ENCODE results near the gene RPTOR.
"Not testable (repeated sequence)": the region's sequence is repeated elsewhere in the genome, so short reads cannot be mapped to it uniquely, and the experiment has no call there.

RPTOR gene

DNA sequence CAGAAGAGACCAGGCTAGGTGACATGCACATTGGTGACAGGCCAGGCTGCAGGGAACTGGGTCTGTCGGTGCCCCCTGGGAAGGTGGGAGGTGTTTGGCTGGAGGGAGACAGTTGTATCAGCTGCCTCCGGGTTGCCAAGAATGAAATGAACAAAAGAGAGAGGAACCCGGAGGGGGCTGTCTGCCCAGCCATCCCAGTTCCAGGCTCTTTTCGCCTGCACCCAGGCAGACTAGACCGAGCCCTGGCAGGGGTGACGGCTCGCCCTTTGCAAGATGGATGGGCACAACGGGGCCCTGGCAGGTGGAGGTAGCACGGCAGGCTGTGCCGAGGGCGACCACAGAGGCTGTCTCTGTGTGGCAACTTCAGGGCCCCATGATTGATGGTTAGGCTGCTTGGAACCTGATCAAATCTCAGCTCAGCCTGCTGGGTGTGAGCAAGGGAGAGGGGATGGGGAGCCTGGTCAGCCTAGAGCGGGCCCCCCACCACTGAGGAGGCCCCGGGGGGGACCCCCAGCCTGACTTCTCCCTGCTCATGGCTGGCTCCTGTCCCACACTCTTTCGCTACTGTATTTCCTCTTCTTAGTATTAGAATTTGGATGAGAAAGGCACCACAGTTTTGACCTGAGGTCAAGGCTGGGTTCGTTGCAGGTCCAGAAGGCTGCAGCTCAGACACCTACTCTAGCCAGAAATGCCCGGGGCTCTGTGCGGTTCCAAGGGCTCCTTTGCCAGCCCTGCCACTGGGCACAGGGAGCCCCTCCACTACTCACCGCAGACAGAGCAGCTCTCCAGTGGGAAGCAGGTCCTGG lies 328.1 kb downstream of the RPTOR start:
- no peaks in the 10 kb centered on the region for H3K36me3 ChIP-seq (ENCODE audit: control insufficient read depth, insufficient read depth, low read length)
- no peak overlapping the region for H3K27ac ChIP-seq (ENCODE audit: insufficient read depth, low read length, poor library complexity, severe bottlenecking)
- DNase-seq: no peak
- no peak overlapping the region for H3K4me3 ChIP-seq (ENCODE audit: insufficient read depth, low read depth, low read length, poor library complexity, severe bottlenecking)
- H3K9me3 ChIP-seq (ENCODE audit: control insufficient read depth, low read length): no peaks in the 10 kb centered on the region
- no peaks in the 10 kb centered on the region for H3K27me3 ChIP-seq (replicated peaks; ENCODE audit: control insufficient read depth, insufficient read depth, low read length, poor library complexity, severe bottlenecking)
- peaks cover 22% of the 10 kb centered on the region for H3K4me1 ChIP-seq (ENCODE audit: control insufficient read depth, insufficient read depth, low read length, poor library complexity, severe bottlenecking)

DNA sequence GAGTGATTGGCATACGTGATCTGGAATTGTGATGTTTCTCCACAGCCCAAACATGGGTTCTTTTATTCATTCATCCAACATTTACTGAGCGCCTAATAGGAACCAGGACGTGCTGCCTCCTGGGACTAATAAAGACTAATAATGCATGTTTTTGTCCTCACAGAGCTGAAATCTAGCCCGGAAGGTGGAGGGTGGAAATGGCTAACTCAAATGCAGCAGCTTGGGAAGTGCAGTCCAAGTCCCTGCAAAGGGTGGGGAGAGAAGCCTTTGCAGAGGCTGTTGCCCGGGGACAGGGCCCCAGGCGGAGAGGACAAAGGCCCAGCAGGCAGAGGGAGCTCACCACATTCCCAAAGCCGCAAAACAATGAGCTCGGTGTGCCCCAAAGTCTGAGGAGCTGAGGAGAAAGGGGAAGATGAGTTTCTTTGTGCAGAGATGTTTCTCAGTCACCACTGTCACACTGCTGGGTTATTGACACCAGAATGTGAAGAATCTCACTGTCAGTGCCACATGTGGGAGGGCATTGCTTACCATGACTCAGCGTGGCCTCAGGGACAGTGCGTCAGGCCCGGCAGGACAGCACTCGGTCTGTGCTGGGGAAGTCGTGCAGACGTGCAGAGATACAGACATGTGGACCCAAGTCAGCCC lies 328.8 kb downstream of the RPTOR start:
- no peak for DNase-seq
- no peaks in the 10 kb centered on the region for H3K9me3 ChIP-seq (ENCODE audit: control insufficient read depth, low read length)
- H3K36me3 ChIP-seq (ENCODE audit: control insufficient read depth, insufficient read depth, low read length): no peaks in the 10 kb centered on the region
- no peak overlapping the region for H3K4me3 ChIP-seq (ENCODE audit: insufficient read depth, low read depth, low read length, poor library complexity, severe bottlenecking)
- peaks cover 28% of the 10 kb centered on the region for H3K4me1 ChIP-seq (ENCODE audit: control insufficient read depth, insufficient read depth, low read length, poor library complexity, severe bottlenecking)
- no peak overlapping the region for H3K27ac ChIP-seq (ENCODE audit: insufficient read depth, low read length, poor library complexity, severe bottlenecking)
- no peaks in the 10 kb centered on the region for H3K27me3 ChIP-seq (replicated peaks; ENCODE audit: control insufficient read depth, insufficient read depth, low read length, poor library complexity, severe bottlenecking)

DNA sequence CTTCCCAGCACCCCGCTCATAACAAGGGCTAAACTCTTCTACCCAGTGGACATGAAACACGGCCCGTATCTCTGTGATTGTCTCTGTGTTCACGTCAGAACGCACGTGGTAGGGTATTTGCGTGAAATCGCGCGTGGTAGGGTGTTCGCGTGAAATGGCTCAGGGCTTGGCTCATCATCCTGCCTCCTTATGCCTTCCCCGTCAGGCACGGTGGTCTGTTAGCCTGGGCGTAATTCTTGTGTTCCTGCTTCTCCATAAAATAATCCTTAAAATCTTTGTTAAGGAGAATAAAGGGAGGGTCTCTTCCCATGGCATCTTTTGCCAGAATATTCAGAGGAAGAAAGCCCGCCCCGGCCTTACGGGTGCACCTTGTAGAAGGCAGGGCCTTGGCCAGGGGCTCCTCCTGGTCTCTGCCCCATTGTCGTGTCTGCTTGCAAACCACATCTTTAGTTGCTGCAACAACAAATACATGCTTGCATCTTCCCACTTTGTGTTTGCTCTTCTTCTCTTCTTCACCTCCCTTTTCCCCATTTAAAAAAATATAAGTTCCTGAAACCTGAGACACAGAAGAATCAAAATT lies 330.3 kb downstream of the RPTOR start:
- Histone ChIP-seq H3K4me3 (ENCODE audit: insufficient read depth, low read depth, low read length, poor library complexity, severe bottlenecking) (no peak overlapping the region), H3K27me3 (replicated peaks; ENCODE audit: control insufficient read depth, insufficient read depth, low read length, poor library complexity, severe bottlenecking) (no peaks in the 10 kb centered on the region), H3K36me3 (ENCODE audit: control insufficient read depth, insufficient read depth, low read length) (no peaks in the 10 kb centered on the region), H3K9me3 (ENCODE audit: control insufficient read depth, low read length) (no peaks in the 10 kb centered on the region), H3K27ac (ENCODE audit: insufficient read depth, low read length, poor library complexity, severe bottlenecking) (no peak overlapping the region), H3K4me1 (ENCODE audit: control insufficient read depth, insufficient read depth, low read length, poor library complexity, severe bottlenecking) (peaks cover 33% of the 10 kb centered on the region)
- DNase-seq: no peak

DNA sequence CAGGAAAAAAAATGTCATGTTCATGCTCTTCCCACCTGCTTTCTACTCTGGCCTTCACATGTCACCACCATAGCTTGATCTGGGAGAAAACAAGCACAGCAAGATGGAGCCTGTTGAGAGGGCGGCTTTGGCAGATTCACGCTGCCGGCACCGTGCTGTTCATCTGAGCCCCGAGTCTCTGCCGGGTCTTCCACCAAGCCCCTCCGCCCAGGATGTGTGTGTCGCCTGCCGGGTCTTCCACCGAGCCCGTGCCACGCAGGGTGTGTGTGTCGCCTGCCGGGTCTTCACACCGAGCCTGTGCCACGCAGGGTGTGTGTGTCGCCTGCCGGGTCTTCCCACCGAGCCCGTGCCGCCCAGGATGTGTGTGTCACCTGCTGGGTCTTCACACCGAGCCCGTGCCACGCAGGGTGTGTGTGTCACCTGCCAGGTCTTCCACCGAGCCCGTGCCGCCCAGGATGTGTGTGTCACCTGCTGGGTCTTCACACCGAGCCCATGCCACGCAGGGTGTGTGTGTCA lies 330.9 kb downstream of the RPTOR start:
- H3K4me1 ChIP-seq (ENCODE audit: control insufficient read depth, insufficient read depth, low read length, poor library complexity, severe bottlenecking): peaks cover 33% of the 10 kb centered on the region
- H3K27me3 ChIP-seq (replicated peaks; ENCODE audit: control insufficient read depth, insufficient read depth, low read length, poor library complexity, severe bottlenecking); H3K4me3 ChIP-seq (ENCODE audit: insufficient read depth, low read depth, low read length, poor library complexity, severe bottlenecking); H3K9me3 ChIP-seq (ENCODE audit: control insufficient read depth, low read length); H3K27ac ChIP-seq (ENCODE audit: insufficient read depth, low read length, poor library complexity, severe bottlenecking); DNase-seq; H3K36me3 ChIP-seq (ENCODE audit: control insufficient read depth, insufficient read depth, low read length): not testable (repeated sequence)

DNA sequence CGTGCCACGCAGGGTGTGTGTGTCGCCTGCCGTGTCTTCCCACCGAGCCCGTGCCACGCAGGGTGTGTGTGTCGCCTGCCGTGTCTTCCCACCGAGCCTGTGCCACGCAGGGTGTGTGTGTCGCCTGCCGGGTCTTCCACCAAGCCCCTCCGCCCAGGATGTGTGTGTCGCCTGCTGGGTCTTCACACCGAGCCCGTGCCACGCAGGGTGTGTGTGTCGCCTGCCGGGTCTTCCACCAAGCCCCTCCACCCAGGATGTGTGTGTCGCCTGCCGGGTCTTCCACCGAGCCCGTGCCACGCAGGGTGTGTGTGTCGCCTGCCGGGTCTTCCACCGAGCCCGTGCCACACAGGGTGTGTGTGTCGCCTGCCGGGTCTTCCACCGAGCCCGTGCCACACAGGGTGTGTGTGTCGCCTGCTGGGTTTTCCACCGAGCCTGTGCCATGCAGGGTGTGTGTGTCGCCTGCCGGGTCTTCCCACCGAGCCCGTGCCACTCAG lies 331.9 kb downstream of the RPTOR start:
- not testable (repeated sequence) for DNase-seq; H3K9me3 ChIP-seq (ENCODE audit: control insufficient read depth, low read length); H3K27me3 ChIP-seq (replicated peaks; ENCODE audit: control insufficient read depth, insufficient read depth, low read length, poor library complexity, severe bottlenecking); H3K36me3 ChIP-seq (ENCODE audit: control insufficient read depth, insufficient read depth, low read length)
- Histone ChIP-seq H3K4me3 (ENCODE audit: insufficient read depth, low read depth, low read length, poor library complexity, severe bottlenecking) (peak overlapping the region; percentile 42), H3K4me1 (ENCODE audit: control insufficient read depth, insufficient read depth, low read length, poor library complexity, severe bottlenecking) (peaks cover 30% of the 10 kb centered on the region), H3K27ac (ENCODE audit: insufficient read depth, low read length, poor library complexity, severe bottlenecking) (peak overlapping the region; percentile 25)

DNA sequence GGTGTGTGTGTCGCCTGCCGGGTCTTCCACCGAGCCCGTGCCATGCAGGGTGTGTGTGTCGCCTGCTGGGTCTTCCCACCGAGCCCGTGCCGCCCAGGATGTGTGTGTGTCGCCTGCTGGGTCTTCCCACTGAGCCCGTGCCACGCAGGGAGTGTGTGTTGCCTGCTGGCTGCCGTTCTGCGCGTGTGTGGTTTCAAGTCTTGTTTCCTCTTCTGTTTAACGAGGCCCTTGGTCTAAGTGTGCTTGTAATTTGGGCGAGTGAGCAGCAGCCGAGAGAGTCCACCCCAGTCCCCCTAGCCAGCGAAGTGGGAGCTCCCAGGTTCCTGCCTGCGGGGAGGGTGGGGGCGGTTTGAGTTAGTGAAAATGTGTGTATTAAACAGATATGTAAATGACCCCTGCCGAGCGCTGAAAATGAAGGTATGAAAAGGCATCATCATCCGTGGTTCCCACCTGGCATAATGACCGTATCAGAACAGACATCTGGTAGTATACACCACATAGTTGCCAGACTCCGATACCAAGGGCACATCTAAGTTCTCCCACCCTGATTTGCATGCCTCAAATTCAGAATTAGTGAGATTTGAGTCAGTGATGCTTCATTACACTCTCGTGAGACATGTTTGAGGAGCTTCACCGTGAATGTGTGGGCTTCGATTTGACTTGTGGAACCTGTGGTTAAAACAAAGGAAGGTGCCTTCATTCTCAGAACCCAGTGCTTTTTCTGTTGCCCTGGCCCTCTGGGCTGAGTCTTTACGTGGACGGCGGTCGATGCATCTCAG lies 332.5 kb downstream of the RPTOR start:
- Histone ChIP-seq H3K27me3 (replicated peaks; ENCODE audit: control insufficient read depth, insufficient read depth, low read length, poor library complexity, severe bottlenecking) (no peaks in the 10 kb centered on the region), H3K4me3 (ENCODE audit: insufficient read depth, low read depth, low read length, poor library complexity, severe bottlenecking) (peak overlapping the region; percentile 42), H3K9me3 (ENCODE audit: control insufficient read depth, low read length) (no peaks in the 10 kb centered on the region), H3K27ac (ENCODE audit: insufficient read depth, low read length, poor library complexity, severe bottlenecking) (peak overlapping the region; percentile 25), H3K4me1 (ENCODE audit: control insufficient read depth, insufficient read depth, low read length, poor library complexity, severe bottlenecking) (peaks cover 25% of the 10 kb centered on the region), H3K36me3 (ENCODE audit: control insufficient read depth, insufficient read depth, low read length) (peaks cover 6% of the 10 kb centered on the region)
- no peak for DNase-seq

DNA sequence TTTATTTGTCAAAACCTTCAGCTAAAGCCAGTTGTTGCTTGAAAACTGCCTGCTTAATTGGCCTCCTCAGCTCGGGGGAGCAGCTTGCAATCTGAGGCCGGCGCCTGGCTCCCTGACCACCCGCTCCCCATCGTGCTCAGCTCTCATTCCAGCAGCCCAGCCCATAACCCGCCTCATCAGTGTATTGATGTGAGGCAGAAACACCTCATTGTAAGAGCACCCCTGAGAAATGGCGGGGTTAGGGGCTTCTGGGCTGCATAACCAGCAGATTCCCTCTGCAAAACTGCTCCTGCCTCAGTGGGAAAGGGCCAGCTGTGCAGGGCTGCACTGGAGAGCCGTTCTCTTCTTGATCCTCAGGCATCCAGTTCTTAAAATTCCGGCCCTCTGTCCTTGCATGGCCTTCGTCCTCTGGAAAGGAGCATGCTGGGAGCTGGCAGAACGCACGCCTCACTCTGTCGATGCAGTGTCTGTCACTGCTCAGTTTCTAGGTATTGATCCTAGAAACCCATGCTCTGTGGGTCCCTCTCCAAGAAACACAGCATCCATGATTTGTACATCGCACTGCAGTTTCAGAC lies 333.2 kb downstream of the RPTOR start:
- H3K4me1 ChIP-seq (ENCODE audit: control insufficient read depth, insufficient read depth, low read length, poor library complexity, severe bottlenecking): peaks cover 18% of the 10 kb centered on the region
- H3K27ac ChIP-seq (ENCODE audit: insufficient read depth, low read length, poor library complexity, severe bottlenecking): peak overlapping the region; percentile 25
- DNase-seq: no peak
- H3K9me3 ChIP-seq (ENCODE audit: control insufficient read depth, low read length): no peaks in the 10 kb centered on the region
- H3K36me3 ChIP-seq (ENCODE audit: control insufficient read depth, insufficient read depth, low read length): peaks cover 10% of the 10 kb centered on the region
- H3K4me3 ChIP-seq (ENCODE audit: insufficient read depth, low read depth, low read length, poor library complexity, severe bottlenecking): peak overlapping the region; percentile 42
- H3K27me3 ChIP-seq (replicated peaks; ENCODE audit: control insufficient read depth, insufficient read depth, low read length, poor library complexity, severe bottlenecking): no peaks in the 10 kb centered on the region

DNA sequence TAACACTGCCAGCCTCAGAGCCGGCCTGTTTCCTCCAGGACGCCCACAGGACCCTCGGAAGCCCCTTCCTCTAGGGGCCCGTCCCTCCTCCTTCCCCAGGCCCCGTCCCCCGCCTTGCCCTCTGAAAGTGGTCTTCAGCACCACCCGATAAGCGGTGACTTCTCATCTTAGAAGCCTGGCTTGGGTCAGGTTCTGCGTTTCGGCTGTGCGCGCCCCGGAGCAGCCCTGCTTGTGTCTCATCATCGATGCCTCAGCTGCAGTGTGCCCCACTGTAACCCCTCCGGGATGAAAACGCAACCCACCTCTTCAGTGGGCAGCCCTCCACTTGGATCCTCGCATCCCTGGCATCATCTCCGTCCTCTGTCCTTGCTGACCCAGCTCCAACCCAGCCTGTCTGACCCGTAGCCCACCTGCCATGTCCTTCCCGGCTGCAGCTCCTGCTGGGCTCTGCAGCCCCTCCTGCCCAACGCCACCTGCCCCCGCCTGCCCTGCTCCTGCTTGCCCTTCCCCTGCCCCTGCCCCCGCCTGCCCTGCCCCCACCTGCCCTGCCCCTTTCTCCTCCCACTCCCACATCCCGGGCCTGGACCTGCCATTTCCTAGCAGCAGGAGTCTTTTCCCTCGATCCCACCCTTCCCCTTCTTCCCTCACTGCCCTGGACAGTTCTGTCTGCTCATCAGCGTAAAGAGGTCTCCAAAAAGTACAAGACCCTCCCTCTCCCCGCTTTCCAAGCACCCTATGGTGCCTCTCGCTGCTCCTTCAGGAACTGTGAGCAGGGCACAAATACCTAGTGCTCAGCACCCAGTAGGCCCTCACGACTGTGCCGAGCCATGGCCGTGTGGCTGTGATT lies 334.5 kb downstream of the RPTOR start:
- Histone ChIP-seq H3K4me1 (ENCODE audit: control insufficient read depth, insufficient read depth, low read length, poor library complexity, severe bottlenecking) (peaks cover 15% of the 10 kb centered on the region), H3K9me3 (ENCODE audit: control insufficient read depth, low read length) (no peaks in the 10 kb centered on the region), H3K27ac (ENCODE audit: insufficient read depth, low read length, poor library complexity, severe bottlenecking) (no peak overlapping the region), H3K27me3 (replicated peaks; ENCODE audit: control insufficient read depth, insufficient read depth, low read length, poor library complexity, severe bottlenecking) (no peaks in the 10 kb centered on the region), H3K4me3 (ENCODE audit: insufficient read depth, low read depth, low read length, poor library complexity, severe bottlenecking) (no peak overlapping the region), H3K36me3 (ENCODE audit: control insufficient read depth, insufficient read depth, low read length) (peaks cover 16% of the 10 kb centered on the region)
- DNase-seq: no peak

Measured in effector memory CD4-positive, alpha-beta T cell (primary cell).